Measurements from ENCODE around the gene RFC1. TPM values are rescaled to one million over a fixed set of nuclear protein-coding genes. Genes with fewer than 3 reads are reported as not detected.
A peak's percentile ranks its signal among the peaks of the same experiment; 100 is the strongest.
"Not testable (repeated sequence)": the region's sequence is repeated elsewhere in the genome, so short reads cannot be mapped to it uniquely, and the experiment has no call there.

RFC1 gene
- polyA plus RNA-seq, 1 donor: 33.5 TPM

GRCh38 chr4:39308611-39309010 lies 57.6 kb downstream of the RFC1 start:
- DNase-seq (ENCODE audit: low read depth): peak; percentile 43

DNA sequence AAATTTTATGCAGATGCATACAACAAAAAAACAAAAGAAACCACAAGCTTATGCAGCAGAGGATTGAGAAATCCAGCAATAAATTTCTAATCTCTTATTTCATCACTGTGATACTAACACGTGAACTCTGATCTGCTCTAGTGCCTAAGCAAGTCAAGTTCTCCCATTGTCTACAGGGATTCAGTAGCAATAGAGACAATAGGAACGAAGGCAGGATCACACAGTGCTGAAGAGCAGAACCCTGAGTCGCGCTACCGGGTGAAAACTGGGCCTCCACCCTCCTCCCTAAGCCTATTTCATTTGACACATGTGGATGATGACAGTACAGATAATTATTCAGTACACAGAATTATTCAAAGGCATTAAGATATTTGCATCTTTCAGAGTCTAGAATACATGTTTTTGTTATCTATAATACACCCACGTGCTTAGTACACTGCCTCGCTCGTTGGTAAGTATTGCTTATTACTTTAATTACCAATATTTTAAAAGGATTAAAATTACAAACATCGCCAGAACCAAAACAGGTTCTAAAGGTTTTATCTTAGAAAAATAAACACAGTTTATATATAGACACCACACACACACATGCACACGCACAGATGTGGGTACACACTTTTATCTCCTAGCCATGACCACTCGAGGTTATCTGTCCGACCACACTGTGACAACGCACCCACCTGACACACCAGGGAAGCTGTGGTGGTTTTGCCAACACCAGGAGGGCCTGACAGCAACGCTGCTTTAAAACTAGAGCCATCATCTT lies 60.1 kb downstream of the RFC1 start:
- no peak for DNase-seq (ENCODE audit: low read depth)

- DNase-seq (ENCODE audit: low read depth): no peak
Measured at GRCh38 chr4:39304651-39305050, 61.5 kb downstream of the RFC1 start.

GRCh38 chr4:39303871-39304270 lies 62.3 kb downstream of the RFC1 start:
- no peak for DNase-seq (ENCODE audit: low read depth)

GRCh38 chr4:39302901-39303300 lies 63.3 kb downstream of the RFC1 start:
- DNase-seq (ENCODE audit: low read depth): no peak

- DNase-seq (ENCODE audit: low read depth): no peak
Measured at GRCh38 chr4:39295784-39296183, 70.4 kb downstream of the RFC1 start.

DNA sequence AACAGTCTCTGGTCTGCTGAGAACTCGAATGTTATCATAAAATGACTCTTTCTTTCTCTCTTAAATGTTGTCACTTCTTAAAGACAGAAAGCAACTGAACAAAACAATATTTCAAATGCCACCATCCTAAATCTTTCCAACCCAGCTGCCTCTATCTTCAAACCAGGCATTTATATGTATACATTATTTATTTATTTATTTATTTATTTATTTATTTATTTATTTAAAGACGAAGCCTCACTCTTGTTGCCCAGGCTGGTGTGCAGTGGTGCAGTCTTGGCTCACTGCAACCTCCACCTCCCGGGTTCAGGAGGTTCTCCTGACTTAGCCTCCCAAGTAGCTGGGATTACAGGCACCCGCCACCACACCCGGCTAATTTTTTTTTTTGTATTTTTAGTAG lies 73.7 kb downstream of the RFC1 start:
- DNase-seq (ENCODE audit: low read depth): not testable (repeated sequence)

GRCh38 chr4:39291686-39292085 lies 74.5 kb downstream of the RFC1 start:
- DNase-seq (ENCODE audit: low read depth): no peak

DNA sequence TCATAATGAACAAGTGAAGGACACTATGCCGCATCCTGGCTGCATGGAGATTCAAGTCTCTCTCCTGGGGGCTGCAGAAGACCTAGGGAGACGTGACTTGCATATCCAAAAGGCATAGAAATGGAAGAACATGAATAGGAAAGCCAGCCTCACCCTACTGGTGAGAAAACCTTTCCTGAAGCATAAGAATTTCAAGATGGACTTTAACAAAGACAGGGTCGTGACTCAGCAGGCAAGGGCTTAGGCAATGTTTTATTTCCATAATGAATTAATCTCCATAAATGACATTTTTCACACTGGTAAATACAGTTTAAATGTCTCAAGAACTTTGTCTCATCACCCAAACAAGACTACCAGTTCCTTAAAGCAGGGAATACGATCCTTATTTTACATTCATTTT lies 78.9 kb downstream of the RFC1 start:
- DNase-seq (ENCODE audit: low read depth): no peak

DNA sequence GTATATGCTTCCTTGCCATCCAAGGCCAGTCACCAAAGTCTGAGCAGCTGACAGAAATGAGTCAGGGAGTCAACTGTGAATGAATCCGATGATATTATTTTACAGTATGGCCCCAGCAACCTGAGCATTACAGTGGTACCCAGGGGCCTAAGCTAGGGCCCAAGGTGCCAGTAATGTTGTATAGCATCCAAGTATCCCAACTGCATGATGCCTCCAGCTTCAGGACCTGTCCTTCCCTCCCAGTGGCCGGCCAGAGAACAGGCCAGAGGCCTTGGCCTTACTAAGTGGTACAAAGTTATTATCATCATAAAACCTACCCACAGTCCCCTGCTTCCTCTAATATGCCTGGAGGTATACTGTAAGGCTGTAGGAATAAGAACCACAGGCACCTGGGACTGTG lies 79.9 kb downstream of the RFC1 start:
- no peak for DNase-seq (ENCODE audit: low read depth)

DNA sequence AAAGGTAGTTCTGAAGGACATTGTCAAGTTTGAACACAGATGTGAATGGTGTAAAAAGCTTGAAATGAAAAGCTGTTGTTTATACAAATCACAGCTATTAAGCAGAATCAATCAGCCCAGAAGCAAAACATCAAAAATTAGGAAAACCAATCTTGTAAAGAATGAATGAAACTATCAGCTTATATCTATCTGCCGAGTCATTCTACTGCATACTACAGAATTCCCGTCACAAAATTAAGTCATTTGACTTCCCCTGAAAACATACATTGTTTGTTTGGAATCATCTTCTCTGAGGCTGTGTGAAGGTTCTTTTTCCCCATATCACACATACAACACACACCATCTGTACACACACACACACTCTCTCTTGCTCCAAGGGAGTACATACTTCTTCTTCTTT lies 80.3 kb downstream of the RFC1 start:
- no peak for DNase-seq (ENCODE audit: low read depth)

DNA sequence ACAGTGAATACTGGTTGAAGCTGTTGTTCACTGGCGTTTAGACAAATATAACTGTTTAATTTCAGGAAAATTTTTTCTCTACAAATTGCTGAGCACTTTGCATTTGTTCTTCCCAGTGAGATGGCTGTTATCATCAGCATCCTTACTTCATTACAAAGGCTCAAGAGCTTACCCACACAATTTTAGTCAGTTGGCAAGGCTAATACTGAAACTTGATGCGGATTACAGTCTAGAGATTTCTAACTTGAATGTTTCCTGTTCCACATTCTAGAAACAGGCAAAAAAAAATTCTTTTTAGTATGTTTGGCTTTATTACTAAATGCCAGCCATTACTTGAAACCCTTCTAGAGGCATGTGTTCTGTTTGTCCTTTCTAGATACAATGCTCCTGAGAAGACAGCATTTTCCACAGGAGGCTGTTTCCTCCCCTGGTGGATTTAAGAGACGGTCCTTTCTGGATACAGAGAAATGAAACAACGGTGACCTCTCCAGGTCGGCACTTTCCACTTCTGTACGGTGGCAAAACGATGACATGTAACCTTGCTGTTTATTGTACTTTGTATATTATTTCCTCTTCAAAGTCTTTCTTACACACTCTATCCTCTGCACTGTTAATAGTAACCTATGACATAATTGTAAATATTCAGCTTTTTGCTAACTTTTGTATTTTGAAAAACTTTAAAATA lies 80.9 kb downstream of the RFC1 start:
- no peak for DNase-seq (ENCODE audit: low read depth)

DNA sequence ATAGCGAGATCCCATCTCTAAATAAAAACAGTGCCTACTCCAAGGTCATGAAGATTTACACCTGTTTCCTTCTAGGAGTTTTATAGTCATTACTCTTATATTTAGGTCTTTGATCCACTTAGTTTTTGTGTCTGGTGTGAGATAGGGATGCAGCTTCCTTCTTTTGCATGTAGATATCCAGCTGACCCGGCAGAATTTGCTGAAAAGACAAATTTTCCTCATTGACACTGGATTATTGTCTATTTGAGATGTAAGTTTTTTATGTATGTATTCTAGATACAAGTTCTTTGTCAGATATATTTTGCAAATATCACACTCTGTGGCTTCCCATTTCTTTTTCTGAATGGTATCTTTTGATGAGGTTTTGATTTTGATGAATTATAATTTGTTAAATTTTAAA lies 85.4 kb downstream of the RFC1 start:
- no peak for DNase-seq (ENCODE audit: low read depth)

GRCh38 chr4:39279416-39279815 lies 86.7 kb downstream of the RFC1 start:
- no peak for DNase-seq (ENCODE audit: low read depth)

- DNase-seq (ENCODE audit: low read depth): no peak
Measured at GRCh38 chr4:39278476-39278875, 87.7 kb downstream of the RFC1 start.

DNA sequence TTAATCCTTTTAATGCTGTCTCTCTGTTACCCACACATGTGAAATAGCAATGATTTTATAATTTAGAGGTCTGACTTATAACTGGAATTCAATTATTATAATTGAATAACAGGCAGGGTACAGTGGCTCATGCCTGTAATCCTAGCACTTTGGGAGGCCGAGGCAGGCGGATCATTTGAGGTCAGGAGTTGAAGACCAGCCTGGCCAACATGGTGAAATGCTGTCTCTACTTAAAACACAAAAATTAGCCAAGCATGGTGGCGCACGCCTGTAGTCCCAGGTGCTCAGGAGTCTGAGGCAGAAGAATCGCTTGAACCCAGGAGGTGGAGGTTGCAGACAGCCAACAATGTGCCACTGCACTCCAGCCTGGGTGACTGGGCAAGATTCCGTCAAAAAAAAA lies 88.5 kb downstream of the RFC1 start:
- DNase-seq (ENCODE audit: low read depth): not testable (repeated sequence)

GRCh38 chr4:39274503-39274902 lies 91.7 kb downstream of the RFC1 start:
- no peak for DNase-seq (ENCODE audit: low read depth)

- DNase-seq (ENCODE audit: low read depth): no peak
Measured at GRCh38 chr4:39263895-39264294, 102.3 kb downstream of the RFC1 start.

DNA sequence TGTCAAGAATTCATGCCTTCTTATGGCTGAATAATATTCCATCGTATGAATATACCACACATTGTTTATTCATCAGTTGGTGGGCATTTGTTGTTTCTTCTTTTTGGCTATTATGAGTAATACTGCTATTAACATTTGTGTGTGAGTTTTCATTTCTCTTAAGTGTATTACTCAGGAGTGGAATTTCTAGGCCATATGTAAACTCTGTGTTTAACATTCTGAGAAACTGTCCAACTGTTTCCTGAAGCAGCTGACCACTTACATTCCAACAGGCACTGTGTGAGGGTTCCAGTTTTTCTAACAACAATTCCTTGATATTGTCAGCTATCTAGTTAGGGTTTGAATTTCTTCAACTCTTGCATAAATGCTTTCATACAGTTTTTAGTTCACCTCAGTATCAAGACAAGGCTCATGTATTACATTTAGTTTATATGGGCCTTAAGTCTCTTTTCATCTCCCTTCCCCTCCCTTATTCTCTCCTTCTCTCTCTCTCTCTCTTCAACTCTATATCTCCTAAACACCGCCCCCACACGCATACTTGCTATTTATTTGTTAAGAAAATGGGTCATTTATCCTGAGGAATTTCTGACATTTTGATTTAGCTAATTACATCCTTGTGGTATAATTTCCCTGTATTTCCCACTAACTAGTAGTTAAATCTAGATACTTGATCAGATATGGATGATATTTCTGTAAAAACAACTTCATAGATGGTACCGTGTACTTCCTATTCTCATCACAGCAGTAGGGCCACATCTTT lies 106.4 kb downstream of the RFC1 start:
- DNase-seq (ENCODE audit: low read depth): no peak

DNA sequence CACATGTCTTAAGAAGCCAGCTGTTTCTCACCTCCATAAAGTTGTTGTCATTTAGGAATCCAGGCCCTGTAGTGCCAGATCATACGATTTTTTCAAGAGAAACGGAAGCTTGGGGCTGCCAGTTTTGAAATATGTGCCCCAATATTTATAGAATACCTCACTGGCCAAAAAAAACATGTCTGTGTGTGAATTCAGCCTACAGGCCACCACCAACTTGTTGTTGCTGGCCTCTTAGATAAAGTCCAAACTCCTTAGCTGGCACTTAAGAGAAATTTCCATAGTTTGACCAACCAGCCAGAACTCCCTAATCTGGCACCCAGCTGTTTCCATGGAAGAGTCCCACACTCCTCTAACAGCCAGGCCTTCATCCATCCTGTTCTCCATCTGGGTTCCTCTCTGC lies 109.7 kb downstream of the RFC1 start:
- DNase-seq (ENCODE audit: low read depth): no peak

GRCh38 chr4:39255871-39256270 lies 110.3 kb downstream of the RFC1 start:
- no peak for DNase-seq (ENCODE audit: low read depth)

- DNase-seq (ENCODE audit: low read depth): no peak
Measured at GRCh38 chr4:39255266-39255665, 110.9 kb downstream of the RFC1 start.

DNA sequence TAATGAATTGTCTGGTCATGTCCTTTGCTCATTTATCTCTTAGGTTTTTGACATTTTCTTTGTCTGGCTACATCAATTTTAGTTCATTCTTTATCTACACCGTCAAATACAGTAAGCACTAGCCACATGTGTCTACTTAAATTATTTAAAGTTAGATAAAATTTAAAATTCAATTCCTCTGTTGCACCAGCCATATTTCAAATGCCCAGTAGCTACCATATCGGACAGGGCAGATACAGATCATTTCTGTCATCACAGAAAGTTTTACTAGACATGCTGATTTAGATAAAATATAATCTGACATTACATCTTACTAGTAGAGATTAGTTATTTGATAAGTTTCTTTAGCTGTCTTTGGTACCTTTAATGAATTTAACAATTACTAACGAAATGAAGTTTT lies 122.7 kb downstream of the RFC1 start:
- no peak for DNase-seq (ENCODE audit: low read depth)

All from forelimb muscle (tissue), 1 donor.